SU-DHL-6 (cell line): ENCODE measurements around the gene SIGLEC8.

ENCODE experiments used
- H2AFZ ChIP-seq: fragments of 200-600 bp; sonication (generic); 2 replicates; pipeline ENCODE4 v1.6.1; 2014; ENCODE audit warnings: low read depth, mild to moderate bottlenecking, moderate library complexity, mixed read lengths, antibody characterized with exemption, low read length; ENCODE audit not compliant: severe bottlenecking
- H3F3A ChIP-seq: fragments of 200-600 bp; shearing (Covaris generic); 2 replicates; pipeline ENCODE4 v1.6.0; 2016; ENCODE audit warnings: antibody characterized with exemption, mild to moderate bottlenecking; ENCODE audit not compliant: insufficient read depth
- H3K27ac ChIP-seq: fragments of 200-600 bp; sonication (generic); 2 replicates; pipeline ENCODE4 v1.5.1; 2016; ENCODE audit warnings: low read depth, mild to moderate bottlenecking, low read length, moderate library complexity, mixed read lengths
- H3K27me3 ChIP-seq: fragments of 200-600 bp; sonication (generic), shearing (Covaris generic); 2 replicates; pipeline ENCODE4 v1.6.0; 2014; ENCODE audit warnings: mild to moderate bottlenecking, low read length
- H3K36me3 ChIP-seq: fragments of 200-600 bp; sonication (generic); 2 replicates; pipeline ENCODE4 v1.6.1; 2014; ENCODE audit warnings: mild to moderate bottlenecking, low read length, mixed read lengths
- H3K4me2 ChIP-seq: fragments of 300-600, 200-600 bp; shearing (Covaris generic), sonication (generic); 2 replicates; pipeline ENCODE4 v1.6.0; 2014; ENCODE audit warnings: low read length, low read depth, mild to moderate bottlenecking; ENCODE audit not compliant: poor library complexity, severe bottlenecking
- H3K4me3 ChIP-seq: fragments of 200-600 bp; sonication (generic); 2 replicates; pipeline ENCODE4 v1.5.1; 2014; ENCODE audit warnings: antibody characterized with exemption, low read length, mild to moderate bottlenecking, mixed read lengths; ENCODE audit not compliant: insufficient read depth, poor library complexity, severe bottlenecking
- H3K79me2 ChIP-seq: fragments of 200-600 bp; sonication (generic); 2 replicates; pipeline ENCODE4 v1.6.1; 2014; ENCODE audit warnings: mild to moderate bottlenecking, low read length, moderate library complexity; ENCODE audit not compliant: insufficient read depth
- H3K9ac ChIP-seq: fragments of 200-600 bp; sonication (generic); 2 replicates; pipeline ENCODE4 v1.7.0; 2014; ENCODE audit warnings: mild to moderate bottlenecking, low read length
- H3K9me2 ChIP-seq: fragments of 200-600 bp; sonication (generic); replicated peaks from 2 replicates; pipeline ENCODE4 v1.6.1; 2014; ENCODE audit warnings: low read length; ENCODE audit not compliant: insufficient read depth
- H3K9me3 ChIP-seq: fragments of 200-600 bp; sonication (generic); 2 replicates; pipeline ENCODE4 v1.6.1; 2014; ENCODE audit warnings: low read length, mixed read lengths; ENCODE audit not compliant: insufficient read depth
- H4K20me1 ChIP-seq: fragments of 200-600 bp; sonication (generic); 2 replicates; pipeline ENCODE4 v1.6.1; 2014; ENCODE audit warnings: low read depth, mild to moderate bottlenecking, antibody characterized with exemption, low read length, moderate library complexity, mixed read lengths
- EZH2phosphoT487 ChIP-seq: fragments of 200-600 bp; sonication (generic), shearing (Covaris generic); conservative IDR thresholded peaks from 2 replicates; pipeline ENCODE4 v1.6.1; 2018; ENCODE audit warnings: mild to moderate bottlenecking, antibody characterized with exemption, low read length, moderate library complexity, mixed read lengths
- TF ChIP-seq, protein P1 (sequence below): fragments of 200-600 bp; sonication (generic); IDR thresholded peaks from one replicate; pipeline ENCODE4 v1.5.1; 2017; ENCODE audit warnings: antibody characterized with exemption, mild to moderate bottlenecking, low read length, moderate library complexity; ENCODE audit not compliant: insufficient read depth, poor library complexity, severe bottlenecking

The SIGLEC8 gene

DNA sequence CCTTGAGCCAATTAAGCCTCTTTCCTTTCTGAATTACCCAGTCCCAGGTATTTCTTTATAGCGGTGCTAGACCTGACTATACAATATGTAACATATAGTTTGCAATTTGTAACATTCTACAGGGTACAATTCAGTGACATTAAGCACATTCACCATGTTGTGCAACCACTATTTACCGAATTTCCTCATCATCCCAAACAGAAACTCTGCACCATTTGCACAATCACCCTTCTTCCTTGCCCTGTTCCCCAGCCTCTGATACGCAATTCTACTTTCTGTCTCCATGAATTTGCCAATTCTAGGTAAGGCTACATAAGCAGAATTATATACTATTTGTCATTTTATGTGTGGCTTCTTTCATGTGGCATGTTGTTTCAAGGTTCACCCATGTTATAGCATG is 27.1 kb downstream of the SIGLEC8 start:
- Histone ChIP-seq H3K9ac (no peak overlapping the region), H3K4me2 (no peak overlapping the region), H4K20me1 (no peaks in the 10 kb centered on the region), H2AFZ (no peak overlapping the region), H3F3A (no peaks in the 10 kb centered on the region), H3K79me2 (no peaks in the 10 kb centered on the region), H3K27me3 (no peaks in the 10 kb centered on the region), H3K9me3 (no peaks in the 10 kb centered on the region), H3K27ac (no peak overlapping the region), H3K4me3 (no peak overlapping the region), H3K9me2 (no peaks in the 10 kb centered on the region), H3K36me3 (no peaks in the 10 kb centered on the region)
- TF ChIP-seq, protein P1, sequence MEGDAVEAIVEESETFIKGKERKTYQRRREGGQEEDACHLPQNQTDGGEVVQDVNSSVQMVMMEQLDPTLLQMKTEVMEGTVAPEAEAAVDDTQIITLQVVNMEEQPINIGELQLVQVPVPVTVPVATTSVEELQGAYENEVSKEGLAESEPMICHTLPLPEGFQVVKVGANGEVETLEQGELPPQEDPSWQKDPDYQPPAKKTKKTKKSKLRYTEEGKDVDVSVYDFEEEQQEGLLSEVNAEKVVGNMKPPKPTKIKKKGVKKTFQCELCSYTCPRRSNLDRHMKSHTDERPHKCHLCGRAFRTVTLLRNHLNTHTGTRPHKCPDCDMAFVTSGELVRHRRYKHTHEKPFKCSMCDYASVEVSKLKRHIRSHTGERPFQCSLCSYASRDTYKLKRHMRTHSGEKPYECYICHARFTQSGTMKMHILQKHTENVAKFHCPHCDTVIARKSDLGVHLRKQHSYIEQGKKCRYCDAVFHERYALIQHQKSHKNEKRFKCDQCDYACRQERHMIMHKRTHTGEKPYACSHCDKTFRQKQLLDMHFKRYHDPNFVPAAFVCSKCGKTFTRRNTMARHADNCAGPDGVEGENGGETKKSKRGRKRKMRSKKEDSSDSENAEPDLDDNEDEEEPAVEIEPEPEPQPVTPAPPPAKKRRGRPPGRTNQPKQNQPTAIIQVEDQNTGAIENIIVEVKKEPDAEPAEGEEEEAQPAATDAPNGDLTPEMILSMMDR: no peak
- TF ChIP-seq EZH2phosphoT487: no peak

- H3F3A ChIP-seq: no peaks in the 10 kb centered on the region
- H4K20me1 ChIP-seq: no peaks in the 10 kb centered on the region
- H3K27ac ChIP-seq: no peak overlapping the region
- no peak overlapping the region for H3K4me3 ChIP-seq
- no peak overlapping the region for H2AFZ ChIP-seq
- H3K27me3 ChIP-seq: no peaks in the 10 kb centered on the region
- H3K9ac ChIP-seq: no peak overlapping the region
- TF ChIP-seq EZH2phosphoT487: no peak
- TF ChIP-seq, protein P1: no peak
- H3K9me2 ChIP-seq: no peaks in the 10 kb centered on the region
- H3K36me3 ChIP-seq: no peaks in the 10 kb centered on the region
- H3K79me2 ChIP-seq: no peaks in the 10 kb centered on the region
- H3K9me3 ChIP-seq: no peaks in the 10 kb centered on the region
- no peak overlapping the region for H3K4me2 ChIP-seq
Measured at GRCh38 chr19:51430221-51430620, 28.0 kb downstream of the SIGLEC8 start.

DNA sequence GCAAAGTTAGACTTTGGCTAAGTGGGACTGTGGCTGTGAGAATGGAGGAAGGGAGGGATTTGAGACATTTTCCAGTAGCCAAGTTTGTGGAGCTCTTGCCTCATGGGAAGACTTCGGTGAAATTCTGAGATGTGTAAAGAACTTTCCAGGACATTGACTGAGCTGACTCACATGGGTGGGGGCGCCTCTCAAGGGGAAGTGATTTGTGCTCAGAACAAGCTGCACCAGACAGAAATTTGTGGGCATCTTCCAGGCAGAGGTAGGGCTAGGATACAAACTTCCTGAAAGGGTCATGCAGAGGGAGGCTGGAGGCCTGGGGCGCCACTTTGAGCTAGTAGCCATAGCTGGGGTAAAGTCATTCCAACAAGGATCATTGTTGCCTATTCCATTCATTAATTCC is 31.1 kb downstream of the SIGLEC8 start:
- Histone ChIP-seq H3K9me3 (no peaks in the 10 kb centered on the region), H3F3A (no peaks in the 10 kb centered on the region), H3K27me3 (no peaks in the 10 kb centered on the region), H3K9me2 (no peaks in the 10 kb centered on the region), H3K4me2 (no peak overlapping the region), H3K27ac (no peak overlapping the region), H3K79me2 (no peaks in the 10 kb centered on the region), H3K4me3 (no peak overlapping the region), H4K20me1 (no peaks in the 10 kb centered on the region), H3K36me3 (no peaks in the 10 kb centered on the region), H2AFZ (no peak overlapping the region), H3K9ac (no peak overlapping the region)
- TF ChIP-seq EZH2phosphoT487: no peak
- TF ChIP-seq, protein P1: no peak
